B cell (primary cell): ENCODE measurements around the gene FMO3. TPM values are rescaled to one million over a fixed set of nuclear protein-coding genes. Genes with fewer than 3 reads are reported as not detected.

Source experiments
- ATAC-seq: fragments of 200-7000 bp; cut with Tn5 transposase; one replicate; pipeline ENCODE4 v1.10.0; 2021; ENCODE audit warnings: low read depth, mild to moderate bottlenecking, moderate number of reproducible peaks, moderate library complexity
- CTCF ChIA-PET: fragments of 350-600 bp; sonication (Branson Sonifier 250); formaldehyde crosslinking; loops from one replicate; lab custom pipeline; 2021; ENCODE audit warnings: antibody characterized with exemption, inconsistent platforms; lab: Charles Lee
- POLR2A ChIA-PET: fragments of 350-600 bp; sonication (Branson Sonifier 250); formaldehyde crosslinking; loops from one replicate; lab custom pipeline; 2021; ENCODE audit warnings: antibody characterized with exemption; lab: Charles Lee
- DNase-seq: peaks from one replicate; pipeline ENCODE4 v3.0.0; 2013
- H2AFZ ChIP-seq: 2 replicates; pipeline ENCODE4 v1.6.1; 2012; ENCODE audit warnings: mild to moderate bottlenecking, low read depth, low read length; ENCODE audit not compliant: insufficient read depth, poor library complexity, severe bottlenecking
- H3K27ac ChIP-seq, 2 donors: 1 replicate in 1 of 2; 2 replicates in 1 of 2; pipeline ENCODE4 v1.5.1; 2012 to 2013; ENCODE audit warnings: low read length in 2 of 2, mild to moderate bottlenecking in 2 of 2, moderate library complexity in 1 of 2
- H3K27me3 ChIP-seq, 4 experiments: fragments of 200-600 bp in 1 of 4; sonication (generic) in 1 of 4; replicated peaks in 1 of 4; 1 replicate in 2 of 4; 2 replicates in 2 of 4; pipeline versions ENCODE4 v1.6.1 to v1.7.0; 2013 to 2016; ENCODE audit warnings: low read length in 3 of 4, mild to moderate bottlenecking in 2 of 4, mixed read lengths in 1 of 4, moderate library complexity in 1 of 4; ENCODE audit not compliant: insufficient read depth in 4 of 4, control insufficient read depth in 3 of 4; ENCODE audit errors: control extremely low read depth in 1 of 4
- H3K36me3 ChIP-seq, 2 experiments: replicated peaks in 1 of 2; 1 replicate in 1 of 2; 2 replicates in 1 of 2; pipeline versions ENCODE4 v1.6.1 to v1.7.1; 2013; ENCODE audit warnings: low read length in 1 of 2; ENCODE audit not compliant: insufficient read depth in 2 of 2, control insufficient read depth in 1 of 2; ENCODE audit errors: control extremely low read depth in 1 of 2, extremely low read depth in 1 of 2
- H3K4me1 ChIP-seq, 2 donors: fragments of 200-600 bp in 1 of 2; sonication (generic) in 1 of 2; 1 replicate in 1 of 2; 2 replicates in 1 of 2; pipeline versions ENCODE4 v1.5.1 to v1.6.1; 2013 to 2017; ENCODE audit warnings: low read length in 2 of 2; ENCODE audit not compliant: control insufficient read depth in 2 of 2, insufficient read depth in 2 of 2
- H3K4me2 ChIP-seq: replicated peaks from 2 replicates; pipeline ENCODE3; 2012; ENCODE audit warnings: mild to moderate bottlenecking, low read depth, low read length; ENCODE audit not compliant: poor library complexity, severe bottlenecking
- H3K4me3 ChIP-seq, 5 experiments: fragments of 200-600 bp in 1 of 5; sonication (generic) in 1 of 5; 1 replicate in 3 of 5; 2 replicates in 2 of 5; pipeline versions ENCODE4 v1.5.1 to v1.7.0; 2011 to 2016; ENCODE audit warnings: low read length in 4 of 5, mild to moderate bottlenecking in 4 of 5, low read depth in 2 of 5, control low read depth in 1 of 5, moderate library complexity in 1 of 5; ENCODE audit not compliant: insufficient read depth in 1 of 5; ENCODE audit errors: control extremely low read depth in 1 of 5, extremely low read depth in 1 of 5
- H3K79me2 ChIP-seq: fragments of 200-600 bp; sonication (generic); one replicate; pipeline ENCODE4 v1.6.0; 2016; ENCODE audit warnings: low read length; ENCODE audit not compliant: control insufficient read depth, insufficient read depth
- H3K9ac ChIP-seq: fragments of 200-600 bp; sonication (generic); 2 replicates; pipeline ENCODE4 v1.6.1; 2017; ENCODE audit warnings: mild to moderate bottlenecking, low read length, moderate library complexity
- H3K9me3 ChIP-seq, 3 donors: one replicate each; pipeline versions ENCODE4 v1.6.1 to v1.7.1; 2013; ENCODE audit warnings: low read length in 2 of 3; ENCODE audit not compliant: control insufficient read depth in 2 of 3, insufficient read depth in 1 of 3; ENCODE audit errors: control extremely low read depth in 1 of 3
- H4K20me1 ChIP-seq: 2 replicates; pipeline ENCODE4 v1.6.0; 2012; ENCODE audit warnings: mild to moderate bottlenecking, low read length; ENCODE audit not compliant: insufficient read depth, control insufficient read depth, poor library complexity, severe bottlenecking
- H3K27ac Mint-ChIP-seq: one replicate; pipeline ENCODE4 v1.8.0; 2021; ENCODE audit warnings: mixed read lengths
- H3K27me3 Mint-ChIP-seq: one replicate; pipeline ENCODE4 v1.8.0; 2021; ENCODE audit warnings: mixed read lengths
- H3K4me1 Mint-ChIP-seq: one replicate; pipeline ENCODE4 v1.8.0; 2021; ENCODE audit warnings: mixed read lengths
- H3K4me3 Mint-ChIP-seq: one replicate; pipeline ENCODE4 v1.8.0; 2021; ENCODE audit warnings: mixed read lengths
- H3K9me3 Mint-ChIP-seq: one replicate; pipeline ENCODE4 v1.8.0; 2022; ENCODE audit warnings: mixed read lengths; ENCODE audit not compliant: insufficient read depth
- CTCF ChIP-seq: fragments of 200-600 bp; IDR thresholded peaks from one replicate; pipeline ENCODE4 v1.8.0; 2022; ENCODE audit warnings: antibody characterized with exemption, mild to moderate bottlenecking
- EZH2 ChIP-seq: IDR thresholded peaks from 2 replicates; pipeline ENCODE4 v1.6.1; 2012; ENCODE audit warnings: borderline replicate concordance, low read depth, mild to moderate bottlenecking, moderate library complexity, low read length; ENCODE audit not compliant: insufficient read depth, poor library complexity, severe bottlenecking
- WGBS: methylation state at CpG from one replicate; pipeline ENCODE4 v1.1.5; 2013; ENCODE audit warnings: missing lambda C conversion rate; ENCODE audit not compliant: insufficient coverage; 5-methylcytosine and 5-hydroxymethylcytosine counted together
- intact Hi-C: fragments of 100-400 bp; cut with micrococcal nuclease; formaldehyde crosslinking; loops from one replicate; pipeline ENCODE4 v1.10.0; 2022
- polyA plus RNA-seq: library from polyadenylated mRNA; depleted of rRNA; stranded (reverse); fragments of >200 nt; gene quantifications from 2 replicates; pipeline ENCODE4 v1.2.3, GENCODE V29; 2012
- total RNA-seq, 2 donors: library from RNA; stranded (reverse); fragments of 120-200 nt in 1 of 2; gene quantifications; 1 replicate in 1 of 2; 2 replicates in 1 of 2; pipeline versions ENCODE4 v1.2.3 to v1.2.4, GENCODE V29; 2013 to 2022

Gene FMO3
- total and polyA plus RNA-seq, 2 donors (not counting 1 experiment from before 2014, with no cell fraction given): not detected

GRCh38 chr1:171107262-171107940, 16.7 kb downstream of the FMO3 start:
- ChIA-PET POLR2A (no interaction called here), CTCF (no interaction called here)
- no peaks in the 10 kb centered on the region for H3K79me2 ChIP-seq

More at GRCh38 chr1:171107262-171107940, 16.7 kb downstream of the FMO3 start:
- H3K4me1 Mint-ChIP-seq: no peaks in the 10 kb centered on the region
- no peak overlapping the region for H3K27ac Mint-ChIP-seq
- no peaks in the 10 kb centered on the region for H4K20me1 ChIP-seq
- whole genome bisulfite sequencing: no CpG with 5 or more reads among the region's 3 CpGs
- H3K27me3 ChIP-seq: no peaks in the 10 kb centered on the region
- no peaks in the 10 kb centered on the region for H3K4me1 ChIP-seq
- H3K9me3 ChIP-seq: no peaks in the 10 kb centered on the region
- no peak overlapping the region for H3K9ac ChIP-seq
- H3K9me3 Mint-ChIP-seq: no peaks in the 10 kb centered on the region
- H3K4me3 Mint-ChIP-seq: no peak overlapping the region
- no peak overlapping the region for H3K4me3 ChIP-seq
- no peaks in the 10 kb centered on the region for H3K27me3 Mint-ChIP-seq
- H3K36me3 ChIP-seq: no peaks in the 10 kb centered on the region
- no peak for ATAC-seq
- no peak for TF ChIP-seq CTCF
- TF ChIP-seq EZH2: no peak
- no peak overlapping the region for H2AFZ ChIP-seq
- DNase-seq: no peak
- intact Hi-C loops: no loop called here
- no peak overlapping the region for H3K4me2 ChIP-seq
- H3K27ac ChIP-seq: no peak overlapping the region
